UCSD-AML1 (cell line): ENCODE measurements around the gene CYSLTR2.
"Not testable (repeated sequence)": the region's sequence is repeated elsewhere in the genome, so short reads cannot be mapped to it uniquely, and the experiment has no call there.

Experiments
- DNase-seq: peaks from one replicate; lab custom pipeline; 2025; ENCODE audit not compliant: unreplicated experiment; lab: John Stamatoyannopoulos, UW

Gene CYSLTR2

DNA sequence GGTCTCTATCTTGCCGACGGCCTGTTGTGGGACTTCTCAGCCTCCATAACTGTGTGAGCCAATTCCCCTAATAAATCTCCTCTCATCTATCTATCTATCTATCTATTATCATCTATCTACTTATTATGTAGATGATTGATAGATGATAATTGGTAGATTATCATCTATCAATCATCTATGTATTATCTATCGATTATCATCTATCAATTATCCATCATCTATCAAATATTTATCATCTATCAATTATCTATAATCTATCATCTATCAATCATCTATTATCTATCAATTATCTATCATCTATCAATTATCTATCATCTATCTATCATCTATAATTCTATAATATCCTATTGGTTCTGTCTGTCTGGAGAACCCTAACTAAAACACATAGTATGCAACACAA, 33.5 kb downstream of the CYSLTR2 start:
- no peak for DNase-seq

DNA sequence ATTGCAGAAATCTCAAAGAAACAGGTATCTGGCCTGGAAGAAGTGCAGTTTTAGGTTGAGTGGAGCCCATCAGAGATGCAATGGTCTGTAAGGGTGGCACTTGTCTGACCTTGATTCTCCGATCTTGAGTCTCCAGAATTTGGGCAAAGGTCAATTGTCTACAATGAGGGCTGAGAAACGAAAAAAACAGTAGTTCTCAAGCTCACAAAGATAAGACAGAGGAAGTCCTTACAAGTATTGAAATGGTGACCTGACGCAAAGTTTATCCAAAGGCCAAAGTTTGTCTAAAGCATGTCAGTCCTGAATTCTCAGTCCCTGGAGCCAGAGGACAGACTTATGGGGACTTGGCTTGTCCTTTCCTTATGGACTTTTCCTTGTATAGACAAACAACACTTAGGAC, 40.3 kb downstream of the CYSLTR2 start:
- DNase-seq, result no peak

DNA sequence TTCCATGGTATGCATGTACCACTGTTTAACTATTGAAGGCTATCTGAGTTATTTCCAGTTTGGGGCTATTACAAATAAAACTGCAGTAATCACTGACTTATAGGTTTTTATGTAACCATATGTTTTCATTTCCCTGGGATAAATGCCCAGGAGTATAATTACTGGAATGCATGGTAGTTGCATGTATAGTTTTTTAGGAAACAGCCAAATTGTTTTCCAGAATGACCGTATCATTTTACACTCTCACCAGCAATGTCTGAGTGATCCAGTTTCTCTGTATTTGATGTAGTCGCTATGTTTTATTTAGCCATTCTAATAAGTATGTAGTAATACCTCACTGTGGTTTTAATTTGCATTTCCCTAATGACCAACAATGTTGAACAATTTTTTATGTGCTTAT, 42.0 kb downstream of the CYSLTR2 start:
- DNase-seq, result no peak

DNA sequence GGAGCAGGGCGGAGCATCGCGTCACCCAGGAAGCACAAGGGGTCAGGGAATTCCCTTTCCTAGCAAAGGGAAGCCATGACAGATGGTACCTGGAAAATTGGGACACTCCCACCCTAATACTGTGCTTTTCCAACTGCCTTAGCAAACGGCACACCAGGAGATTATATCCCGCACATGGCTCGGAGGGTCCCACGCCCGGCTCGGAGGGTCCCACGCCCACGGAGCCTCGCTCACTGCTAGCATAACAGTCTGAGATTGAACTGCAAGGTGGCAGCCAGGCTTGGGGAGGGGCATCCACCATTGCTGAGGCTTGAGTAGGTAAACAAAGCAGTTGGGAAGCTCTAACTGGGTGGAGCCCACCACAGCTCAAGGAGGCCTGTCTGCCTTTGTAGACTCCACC, 42.9 kb downstream of the CYSLTR2 start:
- DNase-seq, result not testable (repeated sequence)

DNA sequence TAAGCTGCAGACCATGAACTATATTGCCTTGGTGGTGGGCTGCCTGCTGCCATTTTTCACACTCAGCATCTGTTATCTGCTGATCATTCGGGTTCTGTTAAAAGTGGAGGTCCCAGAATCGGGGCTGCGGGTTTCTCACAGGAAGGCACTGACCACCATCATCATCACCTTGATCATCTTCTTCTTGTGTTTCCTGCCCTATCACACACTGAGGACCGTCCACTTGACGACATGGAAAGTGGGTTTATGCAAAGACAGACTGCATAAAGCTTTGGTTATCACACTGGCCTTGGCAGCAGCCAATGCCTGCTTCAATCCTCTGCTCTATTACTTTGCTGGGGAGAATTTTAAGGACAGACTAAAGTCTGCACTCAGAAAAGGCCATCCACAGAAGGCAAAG, 53.7 kb downstream of the CYSLTR2 start:
- no peak for DNase-seq

DNA sequence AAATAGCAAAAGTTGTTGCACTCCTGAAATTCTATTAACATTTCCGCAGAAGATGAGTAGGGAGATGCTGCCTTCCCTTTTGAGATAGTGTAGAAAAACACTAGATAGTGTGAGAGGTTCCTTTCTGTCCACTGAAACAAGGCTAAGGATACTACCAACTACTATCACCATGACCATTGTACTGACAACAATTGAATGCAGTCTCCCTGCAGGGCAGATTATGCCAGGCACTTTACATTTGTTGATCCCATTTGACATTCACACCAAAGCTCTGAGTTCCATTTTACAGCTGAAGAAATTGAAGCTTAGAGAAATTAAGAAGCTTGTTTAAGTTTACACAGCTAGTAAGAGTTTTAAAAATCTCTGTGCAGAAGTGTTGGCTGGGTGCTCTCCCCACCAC, 55.0 kb downstream of the CYSLTR2 start:
- DNase-seq, result no peak

DNA sequence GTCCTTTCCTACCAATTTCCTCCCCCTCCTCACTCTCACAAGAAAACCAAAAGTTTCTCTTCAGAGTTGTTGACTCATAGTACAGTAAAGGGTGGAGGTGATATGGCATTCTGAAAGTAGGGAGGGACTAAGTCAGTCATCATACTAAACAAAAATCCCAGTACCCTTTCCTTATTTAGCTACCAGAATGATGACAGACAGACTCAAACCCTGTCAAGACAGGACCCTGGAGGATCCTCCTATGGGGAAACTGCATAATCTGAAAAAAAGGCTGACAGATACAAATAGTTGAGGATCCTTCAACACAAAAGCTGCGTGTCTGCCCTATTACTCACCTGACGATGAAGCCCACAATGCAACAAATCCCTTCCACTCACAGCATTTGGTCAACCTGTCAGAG, 55.5 kb downstream of the CYSLTR2 start:
- no peak for DNase-seq

DNA sequence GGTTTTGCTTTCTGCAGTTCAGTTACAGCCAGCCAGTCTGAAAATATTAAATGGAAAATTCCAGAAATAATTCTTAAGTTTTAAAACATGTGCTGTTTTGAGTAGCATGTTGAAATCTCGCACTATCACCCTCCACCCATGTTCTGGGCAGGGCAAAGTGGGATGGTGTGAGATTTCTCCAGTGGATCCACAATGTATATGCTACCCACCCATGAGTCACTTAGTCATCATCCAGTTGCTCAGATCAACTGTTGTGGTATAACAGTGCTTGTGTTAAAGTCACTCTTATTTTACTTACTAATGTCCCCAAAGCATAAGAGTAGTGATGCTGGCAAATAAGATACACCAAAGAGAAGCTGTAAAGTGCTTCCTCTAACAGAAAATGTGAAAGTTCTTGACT, 56.4 kb downstream of the CYSLTR2 start:
- no peak for DNase-seq

DNA sequence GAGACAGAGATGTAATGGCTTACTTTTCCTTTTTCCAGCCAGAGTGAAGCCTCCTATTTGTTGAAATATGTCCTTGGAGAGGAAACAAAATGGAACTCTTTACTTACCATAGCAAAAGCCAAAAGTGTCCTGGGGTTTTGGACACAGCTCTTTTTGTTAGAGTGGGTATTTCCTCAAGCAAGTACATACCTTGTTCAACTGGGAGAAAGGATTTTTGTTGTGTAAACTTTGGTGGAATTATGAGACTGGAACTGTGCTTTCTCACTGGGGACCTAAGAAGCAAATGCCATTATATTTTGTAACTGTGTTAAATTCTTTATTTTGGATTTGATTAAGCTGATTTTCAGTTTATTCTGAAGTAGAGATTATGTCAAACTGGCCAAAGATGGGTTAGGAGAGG, 58.4 kb downstream of the CYSLTR2 start:
- DNase-seq, result no peak

DNA sequence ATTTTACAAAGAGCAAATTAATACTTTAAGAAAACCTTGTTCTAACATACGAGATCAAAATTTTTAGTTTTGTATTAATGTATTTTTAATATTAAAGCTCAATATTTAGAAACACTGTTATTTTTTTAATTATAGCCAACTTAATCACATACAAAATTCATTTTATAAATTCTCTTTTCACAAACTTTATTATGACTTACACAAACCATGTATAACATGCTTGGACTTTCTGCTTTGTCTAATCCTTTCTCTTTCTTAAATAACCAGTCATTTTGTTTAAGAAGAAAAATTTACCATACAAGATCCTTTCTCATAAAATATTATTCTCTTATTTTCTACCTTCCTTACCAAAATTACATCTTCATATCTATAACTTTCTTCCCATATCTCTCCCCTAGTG, 62.2 kb downstream of the CYSLTR2 start:
- DNase-seq, result no peak

DNA sequence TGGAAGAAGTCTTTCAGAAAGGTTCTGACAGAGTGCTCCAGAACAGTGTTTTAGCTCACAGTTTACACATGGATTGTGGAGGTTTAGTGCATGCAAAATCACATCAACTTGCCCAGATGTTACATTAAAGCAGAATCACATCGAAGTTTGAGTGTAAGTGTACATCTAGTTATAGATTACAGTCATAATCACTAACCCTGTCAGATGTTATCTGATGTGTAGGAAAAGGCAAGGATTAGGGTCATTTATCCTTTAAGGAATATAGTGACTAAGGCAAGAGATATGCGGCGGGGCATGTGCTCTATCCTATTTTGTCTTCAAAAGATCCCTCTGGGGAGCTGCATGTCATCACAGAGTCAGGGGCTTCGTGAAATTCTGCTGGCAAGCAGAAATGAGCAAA, 66.9 kb downstream of the CYSLTR2 start:
- no peak for DNase-seq

DNA sequence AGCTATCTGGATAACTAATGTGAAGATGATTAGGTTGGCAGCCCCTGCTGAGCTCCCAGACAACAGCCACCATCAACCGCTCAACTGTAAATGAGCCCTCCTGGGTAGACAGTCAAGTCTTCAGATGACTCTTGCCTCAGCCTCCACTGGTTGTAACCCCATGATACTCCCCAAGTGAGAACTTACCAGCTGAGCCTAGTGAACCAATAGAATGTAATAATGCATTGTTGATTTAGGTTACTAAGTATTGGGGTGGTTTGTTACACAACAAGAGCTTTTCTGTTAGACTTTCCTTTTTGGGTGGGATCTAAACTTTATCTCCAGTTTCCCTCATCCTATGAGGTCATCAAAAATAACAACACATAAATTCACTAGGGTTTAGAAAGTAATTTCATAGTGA, 69.4 kb downstream of the CYSLTR2 start:
- no peak for DNase-seq

DNA sequence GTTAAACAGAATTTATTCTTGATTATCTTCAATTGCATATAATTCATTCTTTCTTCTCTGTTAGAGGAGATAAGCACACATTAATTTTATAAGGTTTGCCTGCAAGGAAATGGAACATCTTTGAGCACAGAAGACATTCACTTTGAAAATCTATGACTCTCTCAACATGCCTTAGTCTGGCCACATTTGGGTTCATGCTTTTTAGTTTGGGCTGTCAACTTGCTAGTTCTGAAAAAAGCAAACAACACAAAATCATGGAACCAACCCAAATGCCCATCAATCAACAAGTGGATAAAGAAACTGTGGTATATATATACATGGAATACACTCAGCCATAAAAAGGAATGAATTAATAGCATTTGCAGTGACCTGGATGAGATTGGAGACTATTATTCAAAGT, 71.5 kb downstream of the CYSLTR2 start:
- DNase-seq, result no peak

DNA sequence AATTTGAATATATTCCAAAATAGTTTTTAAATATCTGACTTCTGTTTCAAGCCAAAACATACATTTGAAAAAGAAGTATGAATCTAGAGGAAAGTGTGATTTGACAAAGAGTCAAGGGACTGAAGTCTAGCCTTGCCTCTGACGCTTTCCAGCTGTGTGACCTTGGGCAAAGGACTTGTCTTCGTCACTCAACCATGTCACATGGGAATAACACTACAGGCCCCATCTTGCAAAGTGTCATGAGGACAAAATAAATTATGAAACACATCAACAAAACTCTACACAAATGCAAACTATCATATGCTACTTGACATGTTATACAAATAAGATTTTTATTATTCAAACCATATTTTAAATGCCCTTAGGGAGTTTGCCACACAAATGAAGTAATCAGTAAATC, 73.0 kb downstream of the CYSLTR2 start:
- DNase-seq, result no peak

DNA sequence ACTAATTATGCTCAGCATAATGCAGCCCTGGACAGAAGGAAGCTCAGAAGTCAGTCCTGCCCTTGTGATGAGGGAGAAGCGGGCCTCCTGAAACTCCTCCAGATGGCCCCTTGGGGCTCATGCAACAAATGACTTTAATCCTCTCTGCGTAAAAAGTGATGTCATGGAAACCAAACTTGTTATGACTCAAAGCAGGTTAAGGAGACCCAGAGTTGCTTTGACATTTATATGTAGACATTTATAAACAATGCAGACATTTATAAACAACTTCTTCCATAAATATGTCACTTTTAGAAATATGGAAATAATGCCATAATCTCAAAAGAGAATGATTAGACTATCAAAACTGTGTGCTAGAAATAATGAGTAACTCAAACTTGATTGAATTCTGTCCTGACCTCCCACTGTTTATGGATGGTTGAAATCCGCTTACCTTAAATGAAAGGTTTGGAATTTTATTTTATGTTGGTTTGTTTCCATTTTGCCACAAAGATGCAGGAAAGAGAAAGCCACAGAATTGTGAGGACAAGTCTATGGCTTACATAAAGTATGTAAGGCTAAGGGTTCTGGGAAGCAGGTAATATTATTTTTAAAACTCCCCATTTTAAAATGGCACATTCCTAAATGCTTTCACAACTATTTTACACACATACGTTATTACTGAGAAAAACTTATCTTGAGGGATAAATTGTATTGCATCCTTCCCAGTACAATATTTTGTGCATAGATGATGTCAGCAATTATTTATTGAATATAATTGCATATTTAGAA, 73.7 kb downstream of the CYSLTR2 start:
- no peak for DNase-seq

DNA sequence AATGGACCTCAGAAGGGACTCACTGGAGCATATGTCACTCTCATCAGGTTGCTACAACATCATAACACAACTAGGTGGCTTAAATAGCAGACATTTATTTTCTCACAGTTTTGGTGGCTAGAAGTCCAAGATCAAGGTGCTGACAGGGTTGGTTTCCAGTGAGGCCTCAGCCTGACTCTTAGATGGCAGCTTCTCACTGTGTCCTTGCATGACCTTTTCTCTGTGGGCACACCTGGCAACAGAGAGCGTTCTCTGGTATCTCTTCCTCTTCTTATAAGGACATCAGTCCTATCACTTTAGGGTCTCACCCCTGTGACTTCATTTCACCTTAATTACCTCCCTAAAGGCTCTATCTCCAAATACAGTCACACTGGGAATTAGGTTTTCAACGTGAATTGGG, 74.5 kb downstream of the CYSLTR2 start:
- DNase-seq, result no peak

DNA sequence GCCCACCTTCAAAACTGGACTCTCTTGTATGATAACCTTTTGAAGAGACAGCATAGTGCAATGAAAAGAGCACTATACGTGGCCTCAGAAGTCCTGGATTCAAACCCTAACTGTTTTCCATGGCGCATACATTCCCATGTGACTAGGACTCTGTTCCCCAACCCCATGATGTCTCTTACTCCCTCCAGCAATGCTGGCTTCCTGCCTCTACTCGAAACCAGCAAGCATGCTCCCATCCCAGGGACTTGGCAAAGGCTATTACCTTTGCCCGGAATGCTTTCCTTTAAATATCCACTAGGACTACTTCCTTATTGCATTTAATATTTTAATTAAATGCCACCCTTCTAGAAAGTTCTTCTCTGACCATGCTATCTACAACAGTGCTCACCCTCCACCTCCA, 75.1 kb downstream of the CYSLTR2 start:
- DNase-seq, result no peak

DNA sequence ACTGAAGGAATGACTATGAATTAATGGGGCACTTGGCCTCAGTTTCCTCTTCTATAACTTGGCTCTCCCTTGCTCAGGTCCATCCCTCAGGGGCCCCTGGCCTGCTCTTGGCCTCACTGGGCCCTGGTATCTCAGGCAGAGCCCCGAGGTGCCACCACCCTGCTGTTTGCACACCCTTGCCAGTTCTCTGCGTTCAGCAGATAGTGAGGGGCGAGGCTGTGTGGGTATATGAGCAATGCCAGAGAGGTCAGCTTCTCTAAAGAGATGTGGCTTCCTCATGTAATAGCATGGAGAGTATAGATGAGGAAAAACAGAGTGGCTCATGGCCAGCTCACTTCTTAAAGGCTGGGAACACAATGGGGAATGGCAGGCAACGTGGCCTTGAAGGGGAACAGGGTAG, 76.1 kb downstream of the CYSLTR2 start:
- no peak for DNase-seq

DNA sequence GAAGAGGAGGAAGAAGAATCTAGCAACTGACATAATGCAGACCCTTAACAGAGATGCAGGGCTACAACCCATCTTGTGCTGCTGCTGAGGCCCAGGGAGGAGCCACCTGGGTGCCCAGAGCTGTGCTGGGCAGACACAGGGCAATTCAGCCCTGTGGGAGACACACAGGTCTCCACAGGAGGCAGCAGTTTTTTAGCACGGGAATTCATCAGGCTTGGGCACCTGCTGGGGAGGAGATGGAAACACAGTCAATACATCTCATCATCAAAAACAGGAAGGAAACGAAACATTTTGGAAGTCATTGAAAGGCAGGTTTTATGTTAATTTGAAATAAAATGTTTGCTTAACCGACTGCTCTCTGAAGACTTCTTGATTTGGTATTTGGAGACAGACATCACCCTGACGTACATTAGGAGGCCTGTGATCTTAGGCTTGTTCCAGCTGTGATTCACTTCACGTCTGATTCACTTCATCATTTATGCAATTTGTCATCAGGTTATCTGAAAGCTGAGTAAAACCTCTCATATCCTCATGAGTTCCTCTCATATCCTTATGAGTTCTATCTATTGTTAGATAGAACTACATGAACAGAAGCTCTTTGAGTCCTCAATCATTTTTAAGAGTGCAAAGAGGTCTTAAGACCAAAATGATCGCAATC, 77.4 kb downstream of the CYSLTR2 start:
- DNase-seq, result no peak

DNA sequence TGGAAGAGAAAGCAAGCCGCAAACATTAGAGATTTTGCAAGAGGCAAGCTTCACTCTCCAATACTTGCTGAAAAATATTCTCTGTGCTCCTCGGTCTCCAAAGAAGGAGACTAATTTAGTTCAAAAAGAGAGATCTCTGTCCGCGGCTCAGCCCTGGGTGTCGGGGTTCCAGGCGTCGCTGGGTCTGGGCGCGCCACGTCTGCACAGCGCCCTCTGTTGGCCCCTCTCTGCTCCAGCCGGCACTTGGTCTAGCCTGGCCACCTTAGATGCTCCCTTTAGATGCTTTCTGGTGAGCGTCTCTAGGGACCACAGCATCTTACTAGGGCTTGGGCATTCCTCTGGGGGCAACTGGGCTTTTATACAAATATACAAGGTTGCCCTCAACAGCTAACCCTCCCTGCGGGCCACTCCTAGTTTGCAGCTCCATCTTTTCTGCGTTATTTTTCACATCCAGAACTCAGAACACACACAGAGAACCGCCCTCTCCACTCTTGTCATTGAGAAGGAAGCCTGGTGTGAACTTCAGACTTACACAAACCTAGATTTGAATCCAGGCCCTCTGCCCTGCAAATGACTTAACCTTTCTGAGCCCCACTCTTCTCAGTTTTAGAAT, 78.3 kb downstream of the CYSLTR2 start:
- DNase-seq, result no peak

DNA sequence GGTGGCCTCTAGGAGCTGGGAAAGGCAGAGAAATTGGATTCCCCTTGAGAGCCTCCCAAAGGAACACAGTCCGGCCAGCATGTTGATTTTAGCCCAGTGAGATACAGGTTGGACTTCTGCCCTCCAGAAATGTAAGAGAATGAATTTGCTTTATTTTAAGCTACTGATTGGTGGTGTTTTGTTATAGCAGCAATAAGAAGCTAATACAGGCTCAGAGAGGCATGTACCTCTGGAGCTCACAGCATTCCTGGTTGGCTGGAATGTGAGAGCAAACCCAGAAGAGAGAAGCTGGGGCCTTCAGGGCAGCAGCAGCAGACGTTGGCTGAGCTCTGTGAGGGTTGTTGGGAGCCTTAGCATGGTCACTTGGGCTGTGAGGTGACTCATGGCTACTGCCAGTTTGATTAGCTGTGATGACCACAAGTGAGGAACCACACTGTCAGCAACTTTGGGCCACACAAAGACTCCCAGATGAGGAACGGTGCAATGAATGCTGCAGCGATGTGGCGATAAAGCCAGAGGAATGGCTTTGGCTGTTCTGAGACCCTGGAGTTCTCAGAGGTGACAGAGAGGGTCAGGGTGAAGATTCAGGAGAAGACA, 80.1 kb downstream of the CYSLTR2 start:
- DNase-seq, result no peak

DNA sequence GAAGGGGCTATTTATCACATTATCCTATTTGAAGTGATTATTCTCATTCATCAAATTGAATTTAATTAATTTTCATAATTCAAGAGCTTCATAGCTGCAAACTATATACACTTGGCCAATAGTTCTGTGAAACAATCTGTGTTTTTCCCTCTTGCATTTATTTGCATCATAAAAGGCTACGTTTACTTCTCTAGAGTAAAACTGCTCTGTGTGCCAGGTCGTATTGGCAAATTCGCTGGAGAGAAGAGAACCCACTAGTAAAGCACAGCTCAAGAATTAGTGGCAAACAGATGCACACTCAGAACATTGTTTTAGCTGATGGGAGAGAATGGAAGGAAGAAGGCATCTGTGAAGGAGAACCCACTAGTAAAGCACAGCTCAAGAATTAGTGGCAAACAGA, 81.8 kb downstream of the CYSLTR2 start:
- DNase-seq, result no peak
